ENCODE data around the gene ZNF408. TPM values are rescaled to one million over a fixed set of nuclear protein-coding genes. Genes with fewer than 3 reads are reported as not detected.

ZNF408 gene
- total RNA-seq, 3 donors from 2014 or later: 8.0 to 13.2 (median 12.8) TPM

DNA sequence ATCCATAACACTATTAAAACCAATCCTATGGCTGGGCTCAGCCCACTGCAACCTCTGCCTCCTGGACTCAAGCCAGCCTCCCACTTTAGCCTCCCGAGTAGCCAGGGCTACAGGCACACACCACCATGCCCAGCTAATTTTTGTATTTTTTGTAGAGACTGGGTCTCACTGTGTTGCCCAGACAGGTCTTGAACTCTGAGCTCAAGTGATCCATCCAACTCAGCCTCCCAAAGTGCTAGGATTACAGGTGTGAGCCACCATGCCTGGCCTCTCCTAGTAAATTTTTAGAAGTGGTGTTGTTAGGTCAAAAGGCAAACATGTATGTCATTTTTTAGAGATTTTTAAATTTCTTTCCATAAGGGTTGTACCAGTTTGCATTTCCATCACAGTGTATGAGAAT is 32.4 kb downstream of the ZNF408 start:
- H3K4me3 ChIP-seq: no peak overlapping the region
- no peaks in the 10 kb centered on the region for H3K36me3 ChIP-seq (ENCODE audit: low read depth)
- TF ChIP-seq, protein P1, sequence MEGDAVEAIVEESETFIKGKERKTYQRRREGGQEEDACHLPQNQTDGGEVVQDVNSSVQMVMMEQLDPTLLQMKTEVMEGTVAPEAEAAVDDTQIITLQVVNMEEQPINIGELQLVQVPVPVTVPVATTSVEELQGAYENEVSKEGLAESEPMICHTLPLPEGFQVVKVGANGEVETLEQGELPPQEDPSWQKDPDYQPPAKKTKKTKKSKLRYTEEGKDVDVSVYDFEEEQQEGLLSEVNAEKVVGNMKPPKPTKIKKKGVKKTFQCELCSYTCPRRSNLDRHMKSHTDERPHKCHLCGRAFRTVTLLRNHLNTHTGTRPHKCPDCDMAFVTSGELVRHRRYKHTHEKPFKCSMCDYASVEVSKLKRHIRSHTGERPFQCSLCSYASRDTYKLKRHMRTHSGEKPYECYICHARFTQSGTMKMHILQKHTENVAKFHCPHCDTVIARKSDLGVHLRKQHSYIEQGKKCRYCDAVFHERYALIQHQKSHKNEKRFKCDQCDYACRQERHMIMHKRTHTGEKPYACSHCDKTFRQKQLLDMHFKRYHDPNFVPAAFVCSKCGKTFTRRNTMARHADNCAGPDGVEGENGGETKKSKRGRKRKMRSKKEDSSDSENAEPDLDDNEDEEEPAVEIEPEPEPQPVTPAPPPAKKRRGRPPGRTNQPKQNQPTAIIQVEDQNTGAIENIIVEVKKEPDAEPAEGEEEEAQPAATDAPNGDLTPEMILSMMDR (IDR thresholded peaks at IDR 0.05): no peak
- ATAC-seq (no peak), DNase-seq (no peak)
- H3K4me1 ChIP-seq (ENCODE audit: low read depth): no peaks in the 10 kb centered on the region
- intact Hi-C loops (cut with DNase I, micrococcal nuclease): no loop called here
- no peaks in the 10 kb centered on the region for H3K9me3 ChIP-seq

- no peak overlapping the region for H3K4me3 ChIP-seq
- H3K9me3 ChIP-seq: no peaks in the 10 kb centered on the region
- H3K4me1 ChIP-seq (ENCODE audit: low read depth): no peaks in the 10 kb centered on the region
- no peak for DNase-seq
- TF ChIP-seq, protein P1 (IDR thresholded peaks at IDR 0.05): no peak
- intact Hi-C loops (cut with DNase I, micrococcal nuclease): no loop called here
- no peak for ATAC-seq
- H3K36me3 ChIP-seq (ENCODE audit: low read depth): no peaks in the 10 kb centered on the region
These were observed 35.3 kb downstream of the ZNF408 start for GRCh38 chr11:46736146-46736545.

DNA sequence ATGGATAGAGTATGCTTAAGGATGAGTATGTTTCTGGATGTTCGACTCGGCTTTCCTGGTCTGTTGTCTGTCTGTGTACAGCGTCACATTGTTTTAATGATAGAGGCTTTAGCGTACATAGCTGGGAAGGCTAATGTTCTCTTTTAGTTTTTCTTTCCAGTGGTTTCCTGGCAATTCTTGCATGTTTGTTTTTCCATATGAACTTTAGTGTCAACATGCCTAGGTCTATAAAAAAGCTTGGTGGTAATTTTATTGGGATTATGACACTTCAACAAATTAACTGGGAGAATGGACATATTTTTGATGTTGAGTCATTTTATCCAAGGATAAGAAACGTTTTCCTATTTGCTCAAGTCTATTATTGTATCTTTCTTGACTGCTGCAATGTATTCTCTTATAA is 35.8 kb downstream of the ZNF408 start:
- intact Hi-C loops (cut with DNase I, micrococcal nuclease): no loop called here
- TF ChIP-seq, protein P1 (IDR thresholded peaks at IDR 0.05): no peak
- H3K4me3 ChIP-seq: no peak overlapping the region
- ATAC-seq: peak; percentile 85
- H3K9me3 ChIP-seq: no peaks in the 10 kb centered on the region
- H3K36me3 ChIP-seq (ENCODE audit: low read depth): no peaks in the 10 kb centered on the region
- no peak for DNase-seq
- H3K4me1 ChIP-seq (ENCODE audit: low read depth): no peaks in the 10 kb centered on the region

DNA sequence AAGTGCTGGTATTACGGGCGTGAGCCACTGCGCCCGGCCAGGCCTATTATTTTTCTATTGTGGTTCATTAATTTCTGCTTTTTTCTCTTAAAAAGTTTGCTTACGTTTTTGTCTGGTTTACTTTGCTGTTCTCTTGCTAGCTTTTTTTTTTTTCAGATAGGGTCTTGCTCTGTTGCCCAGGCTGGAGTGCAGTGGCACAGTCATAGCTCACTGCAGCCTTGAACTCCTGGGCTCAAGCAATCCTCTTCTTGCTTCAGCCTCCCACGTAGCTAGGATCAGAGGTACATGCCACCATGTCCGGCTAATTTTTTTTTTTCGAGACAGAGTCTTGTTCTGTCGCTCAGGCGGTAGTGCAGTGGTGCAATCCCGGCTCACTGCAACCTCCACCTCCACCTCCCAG is 36.9 kb downstream of the ZNF408 start:
- no peaks in the 10 kb centered on the region for H3K4me1 ChIP-seq (ENCODE audit: low read depth)
- DNase-seq: no peak
- no peaks in the 10 kb centered on the region for H3K9me3 ChIP-seq
- H3K4me3 ChIP-seq: no peak overlapping the region
- ATAC-seq: no peak
- TF ChIP-seq, protein P1 (IDR thresholded peaks at IDR 0.05): no peak
- intact Hi-C loops (cut with DNase I, micrococcal nuclease): no loop called here
- no peaks in the 10 kb centered on the region for H3K36me3 ChIP-seq (ENCODE audit: low read depth)

DNA sequence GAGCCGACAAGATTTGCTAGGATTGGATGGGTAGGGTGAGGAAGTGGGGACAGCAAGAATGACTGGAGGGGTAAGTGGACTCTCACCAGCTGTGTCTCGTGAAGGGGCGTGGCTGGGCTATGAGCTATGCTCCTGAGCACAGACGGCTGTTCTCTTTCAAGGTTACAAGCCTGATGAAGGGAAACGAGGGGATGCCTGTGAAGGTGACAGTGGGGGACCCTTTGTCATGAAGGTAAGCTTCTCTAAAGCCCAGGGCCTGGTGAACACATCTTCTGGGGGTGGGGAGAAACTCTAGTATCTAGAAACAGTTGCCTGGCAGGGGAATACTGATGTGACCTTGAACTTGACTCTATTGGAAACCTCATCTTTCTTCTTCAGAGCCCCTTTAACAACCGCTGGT is 38.1 kb downstream of the ZNF408 start:
- TF ChIP-seq, protein P1 (IDR thresholded peaks at IDR 0.05): no peak
- intact Hi-C loops (cut with DNase I, micrococcal nuclease): no loop called here
- Histone ChIP-seq H3K4me1 (ENCODE audit: low read depth) (no peaks in the 10 kb centered on the region), H3K36me3 (ENCODE audit: low read depth) (peaks cover 6% of the 10 kb centered on the region), H3K4me3 (no peak overlapping the region), H3K9me3 (no peaks in the 10 kb centered on the region)
- DNase-seq (peak in 2 of 3 donors; percentile 42 to 52), ATAC-seq (peak; percentile 62)
